Mesendoderm (in vitro differentiated cells): ENCODE measurements around the gene IL16.

Experiments used
- DNase-seq: peaks from one replicate; pipeline ENCODE4 v3.0.0; 2013
- H2AK5ac ChIP-seq: 2 replicates; pipeline ENCODE4 v1.6.1; 2013; ENCODE audit warnings: low read length, inconsistent platforms
- H2BK120ac ChIP-seq: 2 replicates; pipeline ENCODE4 v1.6.1; 2013; ENCODE audit warnings: low read depth, mild to moderate bottlenecking, low read length, moderate library complexity, mixed read lengths
- H2BK15ac ChIP-seq: replicated peaks from 2 replicates; pipeline ENCODE4 v1.6.1; 2013; ENCODE audit warnings: low read depth, mild to moderate bottlenecking, moderate library complexity
- H2BK5ac ChIP-seq: 2 replicates; pipeline ENCODE4 v1.6.1; 2013; ENCODE audit warnings: low read length, inconsistent platforms
- H3K18ac ChIP-seq: 2 replicates; pipeline ENCODE4 v1.6.1; 2013; ENCODE audit warnings: mild to moderate bottlenecking, low read length, mixed read lengths
- H3K23ac ChIP-seq: one replicate; pipeline ENCODE4 v1.6.1; 2013; ENCODE audit warnings: low read length
- H3K27ac ChIP-seq: 2 replicates; pipeline ENCODE4 v1.5.1; 2013; ENCODE audit warnings: low read depth, mild to moderate bottlenecking, inconsistent platforms, low read length, moderate library complexity
- H3K27me3 ChIP-seq: 2 replicates; pipeline ENCODE4 v1.6.1; 2013; ENCODE audit warnings: low read length, control low read depth, mild to moderate bottlenecking, inconsistent platforms; ENCODE audit not compliant: insufficient read depth, poor library complexity
- H3K36me3 ChIP-seq: 2 replicates; pipeline ENCODE4 v1.6.1; 2013; ENCODE audit warnings: low read length, inconsistent platforms; ENCODE audit not compliant: control insufficient read depth, insufficient read depth
- H3K4ac ChIP-seq: one replicate; pipeline ENCODE4 v1.6.1; 2013; ENCODE audit warnings: low read depth, mild to moderate bottlenecking, low read length, moderate library complexity
- H3K4me1 ChIP-seq: 2 replicates; pipeline ENCODE4 v1.6.1; 2013; ENCODE audit warnings: low read depth, low read length, inconsistent platforms; ENCODE audit not compliant: control insufficient read depth
- H3K4me2 ChIP-seq: 2 replicates; pipeline ENCODE4 v1.6.1; 2013; ENCODE audit warnings: low read length
- H3K4me3 ChIP-seq: 2 replicates; pipeline ENCODE4 v1.5.1; 2013; ENCODE audit warnings: mild to moderate bottlenecking, low read length
- H3K56ac ChIP-seq: one replicate; pipeline ENCODE4 v1.6.1; 2013; ENCODE audit warnings: low read length
- H3K79me1 ChIP-seq: 2 replicates; pipeline ENCODE4 v1.6.1; 2013; ENCODE audit warnings: low read length, inconsistent platforms
- H3K79me2 ChIP-seq: 2 replicates; pipeline ENCODE4 v1.6.1; 2013; ENCODE audit warnings: mild to moderate bottlenecking, low read length; ENCODE audit not compliant: control insufficient read depth, insufficient read depth
- H3K9ac ChIP-seq: 2 replicates; pipeline ENCODE4 v1.6.1; 2013; ENCODE audit warnings: low read length, inconsistent platforms
- H4K5ac ChIP-seq: one replicate; pipeline ENCODE4 v1.6.1; 2013; ENCODE audit warnings: low read length
- H4K8ac ChIP-seq: one replicate; pipeline ENCODE4 v1.6.1; 2013; ENCODE audit warnings: low read depth, mild to moderate bottlenecking, control low read depth, low read length, moderate library complexity
- WGBS: extraction: QIAGEN DNeasy Blood & Tissue Kit; methylation state at CpG from one replicate; pipeline ENCODE4 v1.1.7; 2013; ENCODE audit warnings: low lambda C conversion rate, missing lambda C conversion rate; ENCODE audit not compliant: insufficient coverage; ENCODE audit errors: extremely low coverage; 5-methylcytosine and 5-hydroxymethylcytosine counted together

IL16 gene

DNA sequence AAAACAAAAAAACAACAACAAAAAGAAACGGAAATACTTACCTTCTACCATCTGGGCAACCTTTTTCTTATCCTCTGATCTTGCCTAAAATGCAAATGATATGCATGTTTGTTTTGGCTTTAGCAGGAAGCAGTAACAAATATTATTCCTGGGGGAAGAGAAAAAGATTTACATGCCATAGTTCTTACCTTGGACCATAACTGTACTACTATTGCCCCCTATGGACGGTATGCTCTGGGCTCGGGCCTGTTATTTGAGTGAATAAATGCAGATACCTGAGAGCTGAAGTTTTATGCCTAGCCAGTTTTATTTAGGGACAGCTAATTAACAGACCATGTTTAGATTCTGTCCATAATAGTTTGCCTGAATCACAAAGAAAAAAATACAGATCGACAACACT lies 139.9 kb downstream of the IL16 start:
- Histone ChIP-seq H3K27me3 (no peaks in the 10 kb centered on the region), H3K56ac (no peak overlapping the region), H3K4me3 (no peak overlapping the region), H2BK120ac (no peak overlapping the region), H3K4ac (no peak overlapping the region), H2AK5ac (no peak overlapping the region), H3K36me3 (no peaks in the 10 kb centered on the region), H3K79me1 (no peaks in the 10 kb centered on the region), H3K9ac (no peak overlapping the region), H3K18ac (no peak overlapping the region), H2BK15ac (no peak overlapping the region), H2BK5ac (no peak overlapping the region), H3K4me1 (no peaks in the 10 kb centered on the region), H4K8ac (no peak overlapping the region), H3K23ac (no peak overlapping the region), H3K27ac (no peak overlapping the region), H3K4me2 (no peak overlapping the region), H3K79me2 (no peaks in the 10 kb centered on the region), H4K5ac (no peak overlapping the region)
- peak; percentile 13 for DNase-seq
- no CpG with 5 or more reads among the region's 4 CpGs for WGBS

DNA sequence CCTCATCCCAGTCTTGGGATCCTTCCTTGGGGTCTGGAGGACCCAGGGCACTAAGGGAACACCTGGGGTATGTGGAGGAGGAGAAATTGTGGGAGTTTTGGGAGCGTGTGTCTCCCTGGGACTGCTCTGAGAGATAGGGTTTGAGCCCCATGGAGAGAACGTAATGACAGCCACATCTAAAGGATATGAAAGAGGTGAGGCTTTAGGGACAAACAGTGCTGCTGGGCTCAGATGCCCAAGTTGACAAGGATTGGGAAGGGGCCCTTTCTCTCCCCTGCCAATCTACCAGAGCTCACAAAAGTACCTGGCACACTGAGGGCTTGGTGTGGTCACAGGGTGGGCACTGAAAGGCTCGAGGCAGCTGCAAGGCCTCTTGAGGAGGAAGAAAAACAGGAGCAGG lies 140.6 kb downstream of the IL16 start:
- DNase-seq: no peak
- no peak overlapping the region for H3K23ac ChIP-seq
- no peak overlapping the region for H2AK5ac ChIP-seq
- no peak overlapping the region for H3K4me3 ChIP-seq
- H2BK15ac ChIP-seq: no peak overlapping the region
- H3K4me2 ChIP-seq: no peak overlapping the region
- H3K4me1 ChIP-seq: no peaks in the 10 kb centered on the region
- no peak overlapping the region for H2BK5ac ChIP-seq
- H3K79me1 ChIP-seq: no peaks in the 10 kb centered on the region
- WGBS: no CpG with 5 or more reads among the region's 3 CpGs
- H3K9ac ChIP-seq: no peak overlapping the region
- H4K8ac ChIP-seq: no peak overlapping the region
- H3K79me2 ChIP-seq: no peaks in the 10 kb centered on the region
- no peaks in the 10 kb centered on the region for H3K27me3 ChIP-seq
- H4K5ac ChIP-seq: no peak overlapping the region
- H3K27ac ChIP-seq: no peak overlapping the region
- H3K56ac ChIP-seq: no peak overlapping the region
- no peak overlapping the region for H2BK120ac ChIP-seq
- H3K36me3 ChIP-seq: no peaks in the 10 kb centered on the region
- no peak overlapping the region for H3K18ac ChIP-seq
- no peak overlapping the region for H3K4ac ChIP-seq

DNA sequence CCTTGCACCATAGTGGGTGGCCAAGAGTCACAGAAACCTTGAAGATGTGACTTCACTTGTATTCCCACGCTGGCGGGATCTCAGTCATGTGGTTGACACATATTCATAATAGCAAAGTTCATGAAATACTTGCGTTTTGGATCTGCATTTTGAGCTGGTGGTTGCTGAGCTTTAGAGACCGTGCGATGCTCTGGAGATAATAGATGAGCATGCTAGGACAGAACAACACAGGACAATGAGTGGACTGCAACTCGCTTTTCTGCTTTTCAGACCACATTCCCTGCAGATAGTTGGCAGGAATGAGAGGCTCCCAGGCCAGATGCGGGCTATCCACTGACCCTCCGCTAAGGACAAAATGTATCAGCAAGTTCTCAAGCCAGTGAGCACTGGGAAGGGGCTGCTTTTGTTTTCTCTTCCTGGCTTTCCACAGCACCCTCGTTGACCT lies 141.1 kb downstream of the IL16 start:
- Histone ChIP-seq H3K18ac (no peak overlapping the region), H3K27me3 (no peaks in the 10 kb centered on the region), H3K9ac (no peak overlapping the region), H3K4me2 (no peak overlapping the region), H2BK5ac (no peak overlapping the region), H3K4ac (no peak overlapping the region), H2AK5ac (no peak overlapping the region), H3K27ac (no peak overlapping the region), H3K36me3 (no peaks in the 10 kb centered on the region), H4K8ac (no peak overlapping the region), H3K23ac (no peak overlapping the region), H3K79me2 (no peaks in the 10 kb centered on the region), H4K5ac (no peak overlapping the region), H3K56ac (no peak overlapping the region), H2BK15ac (no peak overlapping the region), H3K4me1 (no peaks in the 10 kb centered on the region), H3K4me3 (no peak overlapping the region), H3K79me1 (no peaks in the 10 kb centered on the region), H2BK120ac (no peak overlapping the region)
- DNase-seq: no peak
- no CpG with 5 or more reads among the region's 9 CpGs for WGBS

DNA sequence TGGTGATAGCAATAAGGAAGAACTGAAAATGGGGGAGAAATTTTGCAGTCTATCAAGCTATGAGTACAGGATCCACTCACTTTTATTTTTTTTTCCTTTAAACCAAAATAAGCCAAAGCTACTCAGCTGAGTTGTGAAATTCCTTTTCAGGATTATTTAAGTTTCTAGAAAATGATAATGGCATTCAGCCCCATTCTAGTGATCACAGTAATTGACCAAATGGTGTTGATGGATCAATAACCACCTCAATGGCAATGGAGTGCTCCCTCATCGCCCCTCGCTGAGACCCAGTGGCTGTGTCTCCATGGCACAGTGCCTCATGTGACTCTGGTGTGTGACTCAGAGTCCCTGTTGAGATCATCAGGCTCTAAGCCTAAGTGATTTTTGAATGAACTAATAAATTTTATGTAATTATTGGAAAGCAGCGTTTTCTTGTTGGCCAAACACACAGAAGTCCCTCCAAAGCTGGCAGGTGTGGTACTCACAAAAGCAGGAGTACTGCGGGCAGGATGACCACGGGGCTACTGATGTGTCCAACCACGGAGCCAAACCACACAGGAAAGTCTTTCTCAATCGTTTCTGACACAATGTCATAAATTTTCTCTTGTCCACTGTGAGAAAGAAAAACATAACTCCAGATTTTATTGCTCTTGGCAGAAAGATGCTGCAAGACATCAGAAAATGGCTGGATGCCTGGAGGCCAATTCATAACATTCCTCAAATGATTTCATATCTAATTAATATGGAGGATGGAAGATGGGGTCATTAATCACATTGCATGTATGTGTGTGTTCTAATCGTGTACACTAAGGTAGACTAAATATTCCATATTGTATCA lies 141.7 kb downstream of the IL16 start:
- no peak overlapping the region for H2BK5ac ChIP-seq
- H3K27me3 ChIP-seq: no peaks in the 10 kb centered on the region
- no peak overlapping the region for H4K8ac ChIP-seq
- H2AK5ac ChIP-seq: no peak overlapping the region
- WGBS: no CpG with 5 or more reads among the region's 8 CpGs
- DNase-seq: no peak
- H3K36me3 ChIP-seq: no peaks in the 10 kb centered on the region
- no peak overlapping the region for H2BK120ac ChIP-seq
- H3K56ac ChIP-seq: no peak overlapping the region
- H3K4me3 ChIP-seq: no peak overlapping the region
- H3K4me1 ChIP-seq: no peaks in the 10 kb centered on the region
- no peak overlapping the region for H3K9ac ChIP-seq
- no peaks in the 10 kb centered on the region for H3K79me2 ChIP-seq
- H2BK15ac ChIP-seq: no peak overlapping the region
- no peak overlapping the region for H3K27ac ChIP-seq
- no peak overlapping the region for H3K4me2 ChIP-seq
- H3K4ac ChIP-seq: no peak overlapping the region
- H3K18ac ChIP-seq: no peak overlapping the region
- no peaks in the 10 kb centered on the region for H3K79me1 ChIP-seq
- no peak overlapping the region for H4K5ac ChIP-seq
- no peak overlapping the region for H3K23ac ChIP-seq

DNA sequence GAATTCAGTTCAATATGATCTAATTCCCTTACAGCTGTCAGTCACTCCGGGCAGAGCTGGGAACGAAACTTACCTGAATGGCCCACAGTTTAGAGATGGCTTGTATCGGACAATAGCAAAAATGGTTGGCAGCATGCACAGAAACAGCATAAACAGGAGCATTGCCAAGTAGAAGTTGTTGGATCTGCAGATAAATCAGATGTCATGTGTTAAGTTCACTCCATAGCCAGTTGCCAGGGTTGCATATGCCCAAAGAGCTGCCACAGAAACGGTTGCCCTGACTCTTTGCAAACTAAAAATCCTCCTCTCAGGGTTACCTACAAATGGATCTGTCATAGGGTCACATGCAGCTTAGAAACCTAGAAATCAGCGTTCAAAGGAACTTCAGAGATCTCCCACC lies 142.6 kb downstream of the IL16 start:
- H3K27me3 ChIP-seq: no peaks in the 10 kb centered on the region
- no peak overlapping the region for H2AK5ac ChIP-seq
- no peaks in the 10 kb centered on the region for H3K79me1 ChIP-seq
- H3K4me1 ChIP-seq: no peaks in the 10 kb centered on the region
- H3K56ac ChIP-seq: no peak overlapping the region
- H3K79me2 ChIP-seq: no peaks in the 10 kb centered on the region
- H3K4ac ChIP-seq: no peak overlapping the region
- no peak overlapping the region for H3K4me2 ChIP-seq
- H3K18ac ChIP-seq: no peak overlapping the region
- H2BK15ac ChIP-seq: no peak overlapping the region
- H3K27ac ChIP-seq: no peak overlapping the region
- no CpG with 5 or more reads among the region's 5 CpGs for WGBS
- DNase-seq: no peak
- no peak overlapping the region for H3K23ac ChIP-seq
- H3K4me3 ChIP-seq: no peak overlapping the region
- H2BK120ac ChIP-seq: no peak overlapping the region
- H3K9ac ChIP-seq: no peak overlapping the region
- no peaks in the 10 kb centered on the region for H3K36me3 ChIP-seq
- no peak overlapping the region for H2BK5ac ChIP-seq
- H4K8ac ChIP-seq: no peak overlapping the region
- no peak overlapping the region for H4K5ac ChIP-seq

DNA sequence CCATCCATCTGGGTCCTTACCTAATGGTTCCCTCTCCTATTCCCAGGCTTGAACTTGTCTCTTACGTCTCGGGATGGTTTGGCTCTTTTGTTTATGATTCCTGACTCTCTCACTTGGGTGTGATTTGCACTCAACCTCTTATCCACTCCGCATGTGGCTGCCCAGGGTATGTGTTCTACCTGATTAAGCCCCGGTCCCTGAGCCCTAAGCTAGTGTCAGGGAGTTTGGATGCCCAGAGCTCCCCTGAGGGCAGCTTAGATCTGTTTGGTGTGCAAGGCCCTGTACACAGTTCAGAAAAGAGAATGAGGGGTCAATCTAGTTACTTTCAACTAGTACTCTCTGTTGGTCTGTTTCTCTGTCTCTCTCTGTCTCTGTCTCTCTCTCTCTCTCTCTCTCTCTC lies 143.2 kb downstream of the IL16 start:
- no peak overlapping the region for H2BK15ac ChIP-seq

More for the DNA sequence above, 143.2 kb downstream of the IL16 start:
- Histone ChIP-seq H3K4me2 (no peak overlapping the region), H3K27ac (no peak overlapping the region), H3K18ac (no peak overlapping the region), H2AK5ac (no peak overlapping the region), H3K36me3 (no peaks in the 10 kb centered on the region), H3K4me1 (no peaks in the 10 kb centered on the region), H3K79me2 (no peaks in the 10 kb centered on the region), H4K5ac (no peak overlapping the region), H3K27me3 (no peaks in the 10 kb centered on the region), H4K8ac (no peak overlapping the region), H3K9ac (no peak overlapping the region), H3K4me3 (no peak overlapping the region), H3K4ac (no peak overlapping the region), H3K23ac (no peak overlapping the region), H2BK5ac (no peak overlapping the region), H2BK120ac (no peak overlapping the region), H3K79me1 (no peaks in the 10 kb centered on the region), H3K56ac (no peak overlapping the region)
- no peak for DNase-seq
- no CpG with 5 or more reads among the region's 4 CpGs for WGBS
